GM21360 (cell line): ENCODE measurements around the gene CRYBA4.
"Not testable (repeated sequence)": the region's sequence is repeated elsewhere in the genome, so short reads cannot be mapped to it uniquely, and the experiment has no call there.

Experiments
- ATAC-seq: cut with Tn5 transposase; IDR thresholded peaks from one replicate; pipeline ENCODE4 v1.9.1; 2021; ENCODE audit warnings: mild to moderate bottlenecking, moderate library complexity; ENCODE audit not compliant: unreplicated experiment

Gene CRYBA4

GRCh38 chr22:26593763-26594162, 28.0 kb upstream of the CRYBA4 start:
- no peak for ATAC-seq

- no peak for ATAC-seq
Observed at GRCh38 chr22:26597026-26597425, 24.7 kb upstream of the CRYBA4 start.

- no peak for ATAC-seq
Observed at GRCh38 chr22:26597480-26597879, 24.3 kb upstream of the CRYBA4 start.

GRCh38 chr22:26599505-26599904, 22.3 kb upstream of the CRYBA4 start:
- no peak for ATAC-seq

- ATAC-seq, result no peak
Observed at GRCh38 chr22:26601726-26602125, 20.0 kb upstream of the CRYBA4 start.

GRCh38 chr22:26602127-26602526, 19.6 kb upstream of the CRYBA4 start:
- no peak for ATAC-seq

GRCh38 chr22:26604368-26604767, 17.4 kb upstream of the CRYBA4 start:
- ATAC-seq, result no peak

- ATAC-seq, result no peak
Observed at GRCh38 chr22:26606611-26607010, 15.2 kb upstream of the CRYBA4 start.

- ATAC-seq, result no peak
Observed at GRCh38 chr22:26608129-26608528, 13.6 kb upstream of the CRYBA4 start.

- ATAC-seq, result no peak
Observed at GRCh38 chr22:26609287-26609686, 12.5 kb upstream of the CRYBA4 start.

- ATAC-seq, result peak; percentile 79
Observed at GRCh38 chr22:26610072-26610958, 11.4 kb upstream of the CRYBA4 start.

GRCh38 chr22:26610996-26611395, 10.8 kb upstream of the CRYBA4 start:
- ATAC-seq, result no peak

GRCh38 chr22:26612652-26613051, 9.1 kb upstream of the CRYBA4 start:
- ATAC-seq, result no peak

GRCh38 chr22:26613753-26614152, 8.0 kb upstream of the CRYBA4 start:
- not testable (repeated sequence) for ATAC-seq

GRCh38 chr22:26614322-26614721, 7.4 kb upstream of the CRYBA4 start:
- no peak for ATAC-seq

- no peak for ATAC-seq
Observed at GRCh38 chr22:26615149-26615548, 6.6 kb upstream of the CRYBA4 start.

GRCh38 chr22:26615830-26616435, 5.8 kb upstream of the CRYBA4 start:
- ATAC-seq, result no peak

- no peak for ATAC-seq
Observed at GRCh38 chr22:26616650-26617049, 5.1 kb upstream of the CRYBA4 start.

- ATAC-seq, result no peak
Observed at GRCh38 chr22:26617271-26618199, 4.2 kb upstream of the CRYBA4 start, which contains the start of gene CRYBB1. Gene CRYBB1, minus strand, starts transcription at chr22:26618027. Its CDS starts 1,708 bp downstream, at chr22:26616319.

- no peak for ATAC-seq
Observed at GRCh38 chr22:26618455-26618854, 3.3 kb upstream of the CRYBA4 start.

- ATAC-seq, result no peak
Observed at GRCh38 chr22:26619510-26619909, 2.3 kb upstream of the CRYBA4 start.
